ENCODE results near the gene BEGAIN. TPM values are rescaled to one million over a fixed set of nuclear protein-coding genes. Genes with fewer than 3 reads are reported as not detected.

The BEGAIN gene
- total and polyA plus RNA-seq, 2 of the 8 experiments (the other 6 are each of a cell fraction or from before 2014, with no cell fraction given): 2.9 to 3.0 TPM

- TF ChIP-seq, protein P1, sequence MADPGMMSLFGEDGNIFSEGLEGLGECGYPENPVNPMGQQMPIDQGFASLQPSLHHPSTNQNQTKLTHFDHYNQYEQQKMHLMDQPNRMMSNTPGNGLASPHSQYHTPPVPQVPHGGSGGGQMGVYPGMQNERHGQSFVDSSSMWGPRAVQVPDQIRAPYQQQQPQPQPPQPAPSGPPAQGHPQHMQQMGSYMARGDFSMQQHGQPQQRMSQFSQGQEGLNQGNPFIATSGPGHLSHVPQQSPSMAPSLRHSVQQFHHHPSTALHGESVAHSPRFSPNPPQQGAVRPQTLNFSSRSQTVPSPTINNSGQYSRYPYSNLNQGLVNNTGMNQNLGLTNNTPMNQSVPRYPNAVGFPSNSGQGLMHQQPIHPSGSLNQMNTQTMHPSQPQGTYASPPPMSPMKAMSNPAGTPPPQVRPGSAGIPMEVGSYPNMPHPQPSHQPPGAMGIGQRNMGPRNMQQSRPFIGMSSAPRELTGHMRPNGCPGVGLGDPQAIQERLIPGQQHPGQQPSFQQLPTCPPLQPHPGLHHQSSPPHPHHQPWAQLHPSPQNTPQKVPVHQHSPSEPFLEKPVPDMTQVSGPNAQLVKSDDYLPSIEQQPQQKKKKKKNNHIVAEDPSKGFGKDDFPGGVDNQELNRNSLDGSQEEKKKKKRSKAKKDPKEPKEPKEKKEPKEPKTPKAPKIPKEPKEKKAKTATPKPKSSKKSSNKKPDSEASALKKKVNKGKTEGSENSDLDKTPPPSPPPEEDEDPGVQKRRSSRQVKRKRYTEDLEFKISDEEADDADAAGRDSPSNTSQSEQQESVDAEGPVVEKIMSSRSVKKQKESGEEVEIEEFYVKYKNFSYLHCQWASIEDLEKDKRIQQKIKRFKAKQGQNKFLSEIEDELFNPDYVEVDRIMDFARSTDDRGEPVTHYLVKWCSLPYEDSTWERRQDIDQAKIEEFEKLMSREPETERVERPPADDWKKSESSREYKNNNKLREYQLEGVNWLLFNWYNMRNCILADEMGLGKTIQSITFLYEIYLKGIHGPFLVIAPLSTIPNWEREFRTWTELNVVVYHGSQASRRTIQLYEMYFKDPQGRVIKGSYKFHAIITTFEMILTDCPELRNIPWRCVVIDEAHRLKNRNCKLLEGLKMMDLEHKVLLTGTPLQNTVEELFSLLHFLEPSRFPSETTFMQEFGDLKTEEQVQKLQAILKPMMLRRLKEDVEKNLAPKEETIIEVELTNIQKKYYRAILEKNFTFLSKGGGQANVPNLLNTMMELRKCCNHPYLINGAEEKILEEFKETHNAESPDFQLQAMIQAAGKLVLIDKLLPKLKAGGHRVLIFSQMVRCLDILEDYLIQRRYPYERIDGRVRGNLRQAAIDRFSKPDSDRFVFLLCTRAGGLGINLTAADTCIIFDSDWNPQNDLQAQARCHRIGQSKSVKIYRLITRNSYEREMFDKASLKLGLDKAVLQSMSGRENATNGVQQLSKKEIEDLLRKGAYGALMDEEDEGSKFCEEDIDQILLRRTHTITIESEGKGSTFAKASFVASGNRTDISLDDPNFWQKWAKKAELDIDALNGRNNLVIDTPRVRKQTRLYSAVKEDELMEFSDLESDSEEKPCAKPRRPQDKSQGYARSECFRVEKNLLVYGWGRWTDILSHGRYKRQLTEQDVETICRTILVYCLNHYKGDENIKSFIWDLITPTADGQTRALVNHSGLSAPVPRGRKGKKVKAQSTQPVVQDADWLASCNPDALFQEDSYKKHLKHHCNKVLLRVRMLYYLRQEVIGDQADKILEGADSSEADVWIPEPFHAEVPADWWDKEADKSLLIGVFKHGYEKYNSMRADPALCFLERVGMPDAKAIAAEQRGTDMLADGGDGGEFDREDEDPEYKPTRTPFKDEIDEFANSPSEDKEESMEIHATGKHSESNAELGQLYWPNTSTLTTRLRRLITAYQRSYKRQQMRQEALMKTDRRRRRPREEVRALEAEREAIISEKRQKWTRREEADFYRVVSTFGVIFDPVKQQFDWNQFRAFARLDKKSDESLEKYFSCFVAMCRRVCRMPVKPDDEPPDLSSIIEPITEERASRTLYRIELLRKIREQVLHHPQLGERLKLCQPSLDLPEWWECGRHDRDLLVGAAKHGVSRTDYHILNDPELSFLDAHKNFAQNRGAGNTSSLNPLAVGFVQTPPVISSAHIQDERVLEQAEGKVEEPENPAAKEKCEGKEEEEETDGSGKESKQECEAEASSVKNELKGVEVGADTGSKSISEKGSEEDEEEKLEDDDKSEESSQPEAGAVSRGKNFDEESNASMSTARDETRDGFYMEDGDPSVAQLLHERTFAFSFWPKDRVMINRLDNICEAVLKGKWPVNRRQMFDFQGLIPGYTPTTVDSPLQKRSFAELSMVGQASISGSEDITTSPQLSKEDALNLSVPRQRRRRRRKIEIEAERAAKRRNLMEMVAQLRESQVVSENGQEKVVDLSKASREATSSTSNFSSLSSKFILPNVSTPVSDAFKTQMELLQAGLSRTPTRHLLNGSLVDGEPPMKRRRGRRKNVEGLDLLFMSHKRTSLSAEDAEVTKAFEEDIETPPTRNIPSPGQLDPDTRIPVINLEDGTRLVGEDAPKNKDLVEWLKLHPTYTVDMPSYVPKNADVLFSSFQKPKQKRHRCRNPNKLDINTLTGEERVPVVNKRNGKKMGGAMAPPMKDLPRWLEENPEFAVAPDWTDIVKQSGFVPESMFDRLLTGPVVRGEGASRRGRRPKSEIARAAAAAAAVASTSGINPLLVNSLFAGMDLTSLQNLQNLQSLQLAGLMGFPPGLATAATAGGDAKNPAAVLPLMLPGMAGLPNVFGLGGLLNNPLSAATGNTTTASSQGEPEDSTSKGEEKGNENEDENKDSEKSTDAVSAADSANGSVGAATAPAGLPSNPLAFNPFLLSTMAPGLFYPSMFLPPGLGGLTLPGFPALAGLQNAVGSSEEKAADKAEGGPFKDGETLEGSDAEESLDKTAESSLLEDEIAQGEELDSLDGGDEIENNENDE (IDR thresholded peaks at IDR 0.05; ENCODE audit: insufficient replicate concordance, low read length): no peak
Measured at GRCh38 chr14:100539003-100539660, 48.1 kb downstream of the BEGAIN start (continued).

Measured in H1 (cell line).